Testis (tissue), 3 donors: Measurements from ENCODE around the gene POP5. TPM values are rescaled to one million over a fixed set of nuclear protein-coding genes. Genes with fewer than 3 reads are reported as not detected.

Experiments used
- DNase-seq: peaks from one replicate; pipeline ENCODE4 v3.0.0-alpha.2; 2019
- H3K27ac ChIP-seq, 2 donors: fragments of 200-600 bp; sonication (generic); one replicate each; pipeline ENCODE4 v1.5.1; 2019
- H3K27me3 ChIP-seq: fragments of 200-600 bp; sonication (generic); one replicate; pipeline ENCODE4 v1.5.1; 2019
- H3K36me3 ChIP-seq: fragments of 200-600 bp; sonication (generic); one replicate; pipeline ENCODE4 v1.5.1; 2017; ENCODE audit warnings: low read depth; ENCODE audit errors: missing control alignments
- H3K4me1 ChIP-seq: fragments of 200-600 bp; sonication (generic); one replicate; pipeline ENCODE4 v1.5.1; 2019
- H3K4me3 ChIP-seq, 2 donors: fragments of 200-600 bp; sonication (generic); one replicate each; pipeline ENCODE4 v1.5.1; 2017 to 2019
- H3K9me3 ChIP-seq: fragments of 200-600 bp; sonication (generic); one replicate; pipeline ENCODE4 v1.5.1; 2017
- POLR2A ChIP-seq: fragments of 450-650 bp; IDR thresholded peaks from one replicate; pipeline ENCODE4 v1.6.1; 2017; ENCODE audit warnings: antibody characterized with exemption, mild to moderate bottlenecking, moderate library complexity
- WGBS, 2 donors: methylation state at CpG; one replicate each; pipeline ENCODE4 v1.1.5; 2018; 5-methylcytosine and 5-hydroxymethylcytosine counted together
- intact Hi-C: fragments of 100-400 bp; cut with DNase I; formaldehyde crosslinking; loops from one replicate; pipeline ENCODE4 v1.15.1; 2023; ENCODE audit warnings: low total_unique reads
- polyA plus RNA-seq: library from polyadenylated mRNA; stranded (reverse); fragments of 350-450 nt; fragmentation: Illumina TruSeq; extraction: RNeasy Lipid Tissue Mini Kit (QIAGEN cat#74804); gene quantifications from one replicate; pipeline ENCODE4 v1.2.3, GENCODE V29; 2014; ENCODE audit warnings: low read depth, low replicate concordance; ENCODE audit not compliant: insufficient read depth
- total RNA-seq, 2 donors: library from RNA; depleted of rRNA; stranded (reverse); fragments of >200 nt; gene quantifications; one replicate each; pipeline ENCODE4 v1.2.3, GENCODE V29; 2016
- TF ChIP-seq, protein P1 (sequence below), 3 experiments: fragments of 450-650 bp in 2 of 3; fragments of 200-600 bp in 1 of 3; sonication (generic) in 1 of 3; IDR thresholded peaks; one replicate each; pipeline ENCODE4 v1.5.1; 2016 to 2019; ENCODE audit warnings: antibody characterized with exemption in 3 of 3, mild to moderate bottlenecking in 2 of 3, moderate library complexity in 1 of 3

The POP5 gene
- total and polyA plus RNA-seq, 3 donors from 2014 or later = 28.1 to 37.8 (median 36.7) TPM

DNA sequence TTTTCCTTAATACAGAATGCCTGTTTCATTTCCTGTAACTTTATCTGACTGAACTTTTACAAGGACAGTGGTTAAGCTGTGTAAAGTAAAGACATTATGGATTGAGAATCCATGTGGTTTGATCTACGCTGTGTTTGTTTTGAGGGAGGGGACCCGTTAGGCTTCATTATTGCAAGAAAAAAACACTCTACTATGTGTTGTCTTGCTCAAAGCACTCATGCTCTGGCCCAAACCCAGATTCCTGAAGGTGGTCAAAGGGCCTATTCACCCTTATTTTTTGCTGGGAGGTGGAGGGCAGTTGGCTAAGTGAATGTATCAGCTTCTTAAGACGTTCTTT lies 35.2 kb downstream of the POP5 start:
- Histone ChIP-seq H3K36me3 (no peaks in the 10 kb centered on the region), H3K4me1 (peaks cover 7% of the 10 kb centered on the region), H3K27me3 (no peaks in the 10 kb centered on the region), H3K9me3 (no peaks in the 10 kb centered on the region), H3K27ac (no peak overlapping the region), H3K4me3 (no peak overlapping the region)
- intact Hi-C loops = no loop called here
- TF ChIP-seq, protein P1, sequence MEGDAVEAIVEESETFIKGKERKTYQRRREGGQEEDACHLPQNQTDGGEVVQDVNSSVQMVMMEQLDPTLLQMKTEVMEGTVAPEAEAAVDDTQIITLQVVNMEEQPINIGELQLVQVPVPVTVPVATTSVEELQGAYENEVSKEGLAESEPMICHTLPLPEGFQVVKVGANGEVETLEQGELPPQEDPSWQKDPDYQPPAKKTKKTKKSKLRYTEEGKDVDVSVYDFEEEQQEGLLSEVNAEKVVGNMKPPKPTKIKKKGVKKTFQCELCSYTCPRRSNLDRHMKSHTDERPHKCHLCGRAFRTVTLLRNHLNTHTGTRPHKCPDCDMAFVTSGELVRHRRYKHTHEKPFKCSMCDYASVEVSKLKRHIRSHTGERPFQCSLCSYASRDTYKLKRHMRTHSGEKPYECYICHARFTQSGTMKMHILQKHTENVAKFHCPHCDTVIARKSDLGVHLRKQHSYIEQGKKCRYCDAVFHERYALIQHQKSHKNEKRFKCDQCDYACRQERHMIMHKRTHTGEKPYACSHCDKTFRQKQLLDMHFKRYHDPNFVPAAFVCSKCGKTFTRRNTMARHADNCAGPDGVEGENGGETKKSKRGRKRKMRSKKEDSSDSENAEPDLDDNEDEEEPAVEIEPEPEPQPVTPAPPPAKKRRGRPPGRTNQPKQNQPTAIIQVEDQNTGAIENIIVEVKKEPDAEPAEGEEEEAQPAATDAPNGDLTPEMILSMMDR (IDR thresholded peaks at IDR 0.05) = no peak
- TF ChIP-seq POLR2A = no peak
- no peak for DNase-seq
- 76 to 85% methylated on average over 3 of the region's 3 CpGs for WGBS, 2 donors

DNA sequence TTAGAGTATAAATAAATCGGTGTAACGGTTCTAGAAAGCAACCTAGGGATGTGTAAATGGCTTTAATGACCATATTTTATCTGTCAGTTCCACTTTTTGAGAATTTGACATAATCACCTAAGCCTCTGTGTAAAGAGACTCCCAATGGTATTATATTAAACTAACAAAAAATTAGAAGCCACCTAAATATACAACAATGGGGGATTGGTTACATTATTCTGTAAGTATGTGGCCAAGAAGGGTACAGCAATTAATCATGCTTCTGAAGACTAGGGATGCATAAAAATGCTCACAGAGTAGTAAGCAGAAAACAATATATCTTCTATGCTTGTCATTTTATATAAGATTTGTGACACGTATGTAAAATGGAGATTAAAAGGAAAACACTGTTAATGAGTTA lies 36.5 kb downstream of the POP5 start:
- Histone ChIP-seq H3K4me1 (peaks cover 5% of the 10 kb centered on the region), H3K27ac (no peak overlapping the region), H3K27me3 (no peaks in the 10 kb centered on the region), H3K4me3 (no peak overlapping the region), H3K36me3 (no peaks in the 10 kb centered on the region), H3K9me3 (no peaks in the 10 kb centered on the region)
- DNase-seq = no peak
- intact Hi-C loops = no loop called here
- WGBS, 2 donors = 83 to 89% methylated on average over 3 of the region's 3 CpGs
- TF ChIP-seq, protein P1 (IDR thresholded peaks at IDR 0.05) = no peak
- no peak for TF ChIP-seq POLR2A

DNA sequence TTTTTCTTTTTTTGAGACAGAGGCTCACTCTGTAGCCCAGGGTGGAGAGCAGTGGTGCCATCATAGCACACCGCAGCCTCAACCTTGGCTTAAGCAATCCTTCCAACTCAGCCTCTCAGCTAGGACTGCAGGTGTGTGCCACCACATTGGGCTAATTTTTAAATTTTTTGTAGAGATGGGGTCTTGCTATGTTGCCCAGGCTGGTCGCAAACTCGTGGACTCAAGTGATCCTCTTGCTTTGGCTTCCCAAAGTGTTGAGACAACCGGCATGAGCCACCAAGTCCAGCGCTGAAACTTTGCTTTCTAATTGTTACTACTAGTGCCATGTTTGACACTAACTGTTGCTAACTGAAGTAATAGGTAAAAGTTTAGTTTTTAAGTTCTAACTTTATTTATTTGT lies 39.0 kb downstream of the POP5 start:
- peaks cover 28% of the 10 kb centered on the region for H3K4me1 ChIP-seq
- no peak overlapping the region for H3K4me3 ChIP-seq
- intact Hi-C loops = no loop called here
- 96 to 98% methylated on average over 5 of the region's 5 CpGs for WGBS, 2 donors
- no peak for DNase-seq
- no peaks in the 10 kb centered on the region for H3K27me3 ChIP-seq
- no peak overlapping the region for H3K27ac ChIP-seq
- H3K36me3 ChIP-seq = no peaks in the 10 kb centered on the region
- no peak for TF ChIP-seq POLR2A
- TF ChIP-seq, protein P1 (IDR thresholded peaks at IDR 0.05) = no peak
- no peaks in the 10 kb centered on the region for H3K9me3 ChIP-seq

DNA sequence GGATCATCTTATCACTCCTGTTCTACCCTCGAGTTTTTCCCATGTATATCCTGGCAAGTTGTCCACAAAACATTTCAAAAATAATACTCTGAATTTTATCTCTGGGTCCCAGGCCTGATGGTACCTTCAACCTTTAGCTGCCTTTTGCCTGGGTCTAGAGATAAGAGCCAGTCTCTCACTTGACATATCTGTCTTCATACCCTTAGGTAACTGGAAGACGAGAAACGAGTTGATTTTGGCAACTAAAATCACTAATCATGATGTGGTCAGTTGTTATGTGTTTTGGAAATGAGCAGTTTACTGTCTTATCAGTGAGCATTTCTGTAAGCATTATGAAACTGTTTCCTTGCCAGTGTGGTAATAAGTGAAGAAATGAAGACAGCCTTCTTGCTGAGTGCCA lies 40.8 kb downstream of the POP5 start:
- 29 to 34% methylated on average over 3 of the region's 3 CpGs for WGBS, 2 donors
- TF ChIP-seq, protein P1 (IDR thresholded peaks at IDR 0.05) = no peak
- TF ChIP-seq POLR2A = no peak
- intact Hi-C loops = no loop called here
- Histone ChIP-seq H3K4me3 (no peak overlapping the region), H3K27me3 (no peaks in the 10 kb centered on the region), H3K4me1 (peaks cover 43% of the 10 kb centered on the region), H3K36me3 (no peaks in the 10 kb centered on the region), H3K9me3 (no peaks in the 10 kb centered on the region), H3K27ac (peak overlapping the region; percentile 14 to 50)
- DNase-seq = no peak

DNA sequence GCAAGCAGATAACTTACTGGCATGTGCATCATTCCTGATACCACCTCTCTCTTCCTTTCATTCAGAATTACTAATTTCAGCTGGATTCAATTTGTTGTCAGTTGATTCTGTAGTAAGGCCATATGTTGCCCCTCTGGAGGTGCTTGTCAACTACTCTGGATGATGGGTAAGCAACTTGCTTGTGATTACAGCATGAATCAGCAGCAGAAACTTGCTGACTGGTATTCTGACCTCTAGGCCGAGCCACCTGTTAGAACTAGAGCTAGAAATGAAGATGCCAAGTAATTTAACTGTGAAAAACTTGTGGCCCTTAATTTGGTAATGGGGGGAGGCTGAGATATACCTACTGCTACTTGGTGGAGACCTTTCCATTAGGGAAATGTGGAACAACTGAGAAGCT lies 41.9 kb downstream of the POP5 start:
- intact Hi-C loops = no loop called here
- H3K27me3 ChIP-seq = no peaks in the 10 kb centered on the region
- no peak overlapping the region for H3K27ac ChIP-seq
- TF ChIP-seq, protein P1 (IDR thresholded peaks at IDR 0.05) = no peak
- no peak for TF ChIP-seq POLR2A
- DNase-seq = no peak
- no peak overlapping the region for H3K4me3 ChIP-seq
- peaks cover 43% of the 10 kb centered on the region for H3K4me1 ChIP-seq
- 44 to 63% methylated on average over 1 of the region's 1 CpG for WGBS, 2 donors
- no peaks in the 10 kb centered on the region for H3K36me3 ChIP-seq
- H3K9me3 ChIP-seq = no peaks in the 10 kb centered on the region
